Uterus (tissue), 2 donors: Measurements from ENCODE around the gene TFRC.

Experiments
- POLR2A ChIP-seq, 2 donors: fragments of 450-650 bp; IDR thresholded peaks; one replicate each; pipeline ENCODE4 v1.6.1; 2016; ENCODE audit warnings: antibody characterized with exemption in 2 of 2, mild to moderate bottlenecking in 1 of 2, moderate library complexity in 1 of 2
- TF ChIP-seq, protein P1 (sequence below), 4 experiments: fragments of 200-600 bp in 2 of 4; fragments of 450-650 bp in 2 of 4; sonication (generic) in 2 of 4; IDR thresholded peaks; one replicate each; pipeline ENCODE4 v1.5.1; 2016 to 2019; ENCODE audit warnings: antibody characterized with exemption in 4 of 4, mild to moderate bottlenecking in 2 of 4, moderate library complexity in 1 of 4

DNA sequence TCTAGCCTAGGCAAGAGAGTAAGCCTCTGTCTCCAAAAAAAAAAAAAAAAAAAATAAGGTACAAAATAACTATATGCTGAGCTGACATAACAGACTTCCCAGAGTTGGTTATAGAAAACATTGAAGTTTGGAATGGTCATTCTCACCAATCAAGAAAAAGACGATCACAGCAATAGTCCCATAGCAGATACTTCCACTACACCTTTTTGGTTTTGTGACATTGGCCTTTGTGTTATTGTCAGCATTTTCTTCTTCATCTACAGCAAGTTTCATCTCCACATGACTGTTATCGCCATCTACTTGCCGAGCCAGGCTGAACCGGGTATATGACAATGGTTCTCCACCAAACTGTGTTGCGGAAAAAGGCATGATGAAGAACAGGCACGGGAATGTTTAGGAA, 6.9 kb downstream of the TFRC start:
- no peak for TF ChIP-seq POLR2A (IDR thresholded peaks at IDR 0.05)
- TF ChIP-seq, protein P1, sequence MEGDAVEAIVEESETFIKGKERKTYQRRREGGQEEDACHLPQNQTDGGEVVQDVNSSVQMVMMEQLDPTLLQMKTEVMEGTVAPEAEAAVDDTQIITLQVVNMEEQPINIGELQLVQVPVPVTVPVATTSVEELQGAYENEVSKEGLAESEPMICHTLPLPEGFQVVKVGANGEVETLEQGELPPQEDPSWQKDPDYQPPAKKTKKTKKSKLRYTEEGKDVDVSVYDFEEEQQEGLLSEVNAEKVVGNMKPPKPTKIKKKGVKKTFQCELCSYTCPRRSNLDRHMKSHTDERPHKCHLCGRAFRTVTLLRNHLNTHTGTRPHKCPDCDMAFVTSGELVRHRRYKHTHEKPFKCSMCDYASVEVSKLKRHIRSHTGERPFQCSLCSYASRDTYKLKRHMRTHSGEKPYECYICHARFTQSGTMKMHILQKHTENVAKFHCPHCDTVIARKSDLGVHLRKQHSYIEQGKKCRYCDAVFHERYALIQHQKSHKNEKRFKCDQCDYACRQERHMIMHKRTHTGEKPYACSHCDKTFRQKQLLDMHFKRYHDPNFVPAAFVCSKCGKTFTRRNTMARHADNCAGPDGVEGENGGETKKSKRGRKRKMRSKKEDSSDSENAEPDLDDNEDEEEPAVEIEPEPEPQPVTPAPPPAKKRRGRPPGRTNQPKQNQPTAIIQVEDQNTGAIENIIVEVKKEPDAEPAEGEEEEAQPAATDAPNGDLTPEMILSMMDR (IDR thresholded peaks at IDR 0.05): no peak
